ENCODE results near the gene MAEA. TPM values are rescaled to one million over a fixed set of nuclear protein-coding genes. Genes with fewer than 3 reads are reported as not detected.
"Not testable (repeated sequence)": the region's sequence is repeated elsewhere in the genome, so short reads cannot be mapped to it uniquely, and the experiment has no call there.

The MAEA gene
- total RNA-seq, 1 donor from 2014 or later = 24.5 TPM

- Histone ChIP-seq H3K27ac (ENCODE audit: low read depth, low read length) (no peak overlapping the region), H3K4me1 (ENCODE audit: control insufficient read depth in 3 of 3, insufficient read depth in 3 of 3, low read length in 3 of 3) (peaks cover 0 to 6% (median 0%) of the 10 kb centered on the region in 3 donors), H3K9ac (ENCODE audit: low read depth in 1 of 3, low read length in 3 of 3) (no peak overlapping the region), H3K4me3 (ENCODE audit: low read length in 3 of 3) (no peak overlapping the region), H3K36me3 (ENCODE audit: control insufficient read depth in 3 of 3, insufficient read depth in 3 of 3, low read length in 3 of 3) (peaks cover 0 to 2% (median 0%) of the 10 kb centered on the region in 3 donors), H3K27me3 (ENCODE audit: control insufficient read depth in 3 of 3, insufficient read depth in 3 of 3, low read length in 3 of 3) (no peaks in the 10 kb centered on the region), H3K9me3 (ENCODE audit: control insufficient read depth in 3 of 3, low read length in 3 of 3) (no peaks in the 10 kb centered on the region)
Observed at GRCh38 chr4:1279253-1279652, 10.4 kb upstream of the MAEA start.

- Histone ChIP-seq H3K4me3 (ENCODE audit: low read length in 3 of 3) (no peak overlapping the region), H3K9ac (ENCODE audit: low read depth in 1 of 3, low read length in 3 of 3) (no peak overlapping the region), H3K27ac (ENCODE audit: low read depth, low read length) (no peak overlapping the region), H3K9me3 (ENCODE audit: control insufficient read depth in 3 of 3, low read length in 3 of 3) (no peaks in the 10 kb centered on the region), H3K4me1 (ENCODE audit: control insufficient read depth in 3 of 3, insufficient read depth in 3 of 3, low read length in 3 of 3) (peaks cover under 1 to 3% (median 1%) of the 10 kb centered on the region in 3 donors), H3K27me3 (ENCODE audit: control insufficient read depth in 3 of 3, insufficient read depth in 3 of 3, low read length in 3 of 3) (no peaks in the 10 kb centered on the region), H3K36me3 (ENCODE audit: control insufficient read depth in 3 of 3, insufficient read depth in 3 of 3, low read length in 3 of 3) (peaks cover 0 to 2% (median 0%) of the 10 kb centered on the region in 3 donors)
Observed at GRCh38 chr4:1283711-1284110, 6.0 kb upstream of the MAEA start.

DNA sequence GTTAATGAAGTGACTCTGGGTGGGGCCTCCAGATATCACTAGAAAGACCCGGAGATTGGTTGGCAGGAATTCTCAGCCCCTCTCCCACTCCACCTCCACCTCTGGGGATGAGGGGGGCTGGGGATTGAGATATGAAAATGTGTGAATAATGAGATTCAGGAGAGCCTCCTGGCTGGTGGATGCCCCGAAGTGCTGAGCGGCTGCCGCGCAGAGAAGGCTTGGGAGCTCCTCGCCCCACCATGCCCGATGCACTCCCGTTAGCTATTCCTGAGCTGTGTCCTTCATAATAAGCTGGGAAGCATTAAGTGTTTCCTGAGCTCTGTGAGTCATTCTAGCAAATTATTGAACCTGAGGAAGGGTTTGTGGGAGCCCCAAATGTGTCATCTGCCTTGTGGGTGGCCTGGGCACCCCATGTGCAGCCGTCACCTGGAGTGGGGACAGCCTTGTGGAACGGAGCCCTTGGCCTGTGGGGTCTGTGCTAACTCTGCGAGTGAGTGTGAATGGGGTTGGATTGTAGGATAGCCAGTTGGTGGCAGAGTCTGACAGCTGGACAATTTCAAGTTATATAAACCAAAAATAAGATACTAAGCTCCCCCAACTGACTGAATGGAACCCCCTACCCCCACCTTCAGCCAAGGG is 4.4 kb upstream of the MAEA start:
- no peaks in the 10 kb centered on the region for H3K9me3 ChIP-seq (ENCODE audit: control insufficient read depth in 3 of 3, low read length in 3 of 3)
- peaks cover 7 to 10% (median 8%) of the 10 kb centered on the region in 3 donors for H3K4me1 ChIP-seq (ENCODE audit: control insufficient read depth in 3 of 3, insufficient read depth in 3 of 3, low read length in 3 of 3)
- H3K27me3 ChIP-seq (ENCODE audit: control insufficient read depth in 3 of 3, insufficient read depth in 3 of 3, low read length in 3 of 3) = no peaks in the 10 kb centered on the region
- H3K9ac ChIP-seq (ENCODE audit: low read depth in 1 of 3, low read length in 3 of 3) = no peak overlapping the region
- H3K4me3 ChIP-seq (ENCODE audit: low read length in 3 of 3) = no peak overlapping the region
- H3K27ac ChIP-seq (ENCODE audit: low read depth, low read length) = no peak overlapping the region
- no peaks in the 10 kb centered on the region for H3K36me3 ChIP-seq (ENCODE audit: control insufficient read depth in 3 of 3, insufficient read depth in 3 of 3, low read length in 3 of 3)

DNA sequence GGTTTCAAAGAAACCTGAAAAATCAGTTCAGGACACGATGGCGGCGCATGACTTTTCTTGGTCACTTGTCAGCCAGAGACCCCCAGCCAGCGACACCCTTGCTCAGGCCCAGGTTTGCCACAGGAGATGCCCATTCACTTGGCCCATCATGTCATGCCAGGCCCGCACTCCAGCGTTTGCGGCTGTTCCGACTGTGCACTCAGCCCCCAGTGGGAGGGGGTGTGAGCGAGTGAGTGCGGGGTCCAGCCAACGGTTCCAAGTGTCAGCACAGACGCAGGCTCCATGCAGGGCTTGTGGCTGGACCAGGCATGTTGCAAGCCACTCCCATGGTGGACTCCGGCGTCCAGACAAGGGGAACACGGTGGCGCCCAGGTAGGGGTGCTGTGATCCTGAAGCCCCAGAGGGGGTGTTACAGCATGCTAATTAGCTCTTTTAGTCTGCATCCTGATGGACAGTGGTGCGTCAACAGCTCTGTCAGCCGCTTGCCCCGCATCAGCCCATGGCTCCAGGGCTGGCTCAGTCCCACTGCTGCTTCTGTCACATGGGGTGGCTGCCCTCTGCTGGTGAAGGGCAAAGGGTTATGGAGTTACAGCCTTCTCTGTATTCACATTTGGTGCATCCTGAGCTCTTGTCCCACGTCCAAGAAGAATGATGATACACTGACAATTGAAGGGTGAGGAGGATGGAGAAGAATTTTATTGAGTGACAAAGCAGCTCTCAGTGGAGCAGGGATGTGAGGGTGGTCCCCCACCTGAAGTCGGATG is 3.7 kb upstream of the MAEA start:
- peaks cover 13 to 17% (median 14%) of the 10 kb centered on the region in 3 donors for H3K4me1 ChIP-seq (ENCODE audit: control insufficient read depth in 3 of 3, insufficient read depth in 3 of 3, low read length in 3 of 3)
- no peaks in the 10 kb centered on the region for H3K27me3 ChIP-seq (ENCODE audit: control insufficient read depth in 3 of 3, insufficient read depth in 3 of 3, low read length in 3 of 3)
- H3K9ac ChIP-seq (ENCODE audit: low read depth in 1 of 3, low read length in 3 of 3) = no peak overlapping the region
- H3K4me3 ChIP-seq (ENCODE audit: low read length in 3 of 3) = no peak overlapping the region
- H3K9me3 ChIP-seq (ENCODE audit: control insufficient read depth in 3 of 3, low read length in 3 of 3) = no peaks in the 10 kb centered on the region
- no peak overlapping the region for H3K27ac ChIP-seq (ENCODE audit: low read depth, low read length)
- no peaks in the 10 kb centered on the region for H3K36me3 ChIP-seq (ENCODE audit: control insufficient read depth in 3 of 3, insufficient read depth in 3 of 3, low read length in 3 of 3)

- H3K9ac ChIP-seq (ENCODE audit: low read depth in 1 of 3, low read length in 3 of 3) = peak overlapping the region; percentile 65 to 96 (median 72)
- no peaks in the 10 kb centered on the region for H3K27me3 ChIP-seq (ENCODE audit: control insufficient read depth in 3 of 3, insufficient read depth in 3 of 3, low read length in 3 of 3)
- peaks cover 0 to 2% (median 0%) of the 10 kb centered on the region in 3 donors for H3K36me3 ChIP-seq (ENCODE audit: control insufficient read depth in 3 of 3, insufficient read depth in 3 of 3, low read length in 3 of 3)
- H3K9me3 ChIP-seq (ENCODE audit: control insufficient read depth in 3 of 3, low read length in 3 of 3) = no peaks in the 10 kb centered on the region
- peaks cover 32 to 39% (median 33%) of the 10 kb centered on the region in 3 donors for H3K4me1 ChIP-seq (ENCODE audit: control insufficient read depth in 3 of 3, insufficient read depth in 3 of 3, low read length in 3 of 3)
- H3K27ac ChIP-seq (ENCODE audit: low read depth, low read length) = peak overlapping the region; percentile 84
- peak overlapping the region; percentile 76 to 81 (median 76) for H3K4me3 ChIP-seq (ENCODE audit: low read length in 3 of 3)
Observed at GRCh38 chr4:1288786-1289185, 905 bp upstream of the MAEA start.

- Histone ChIP-seq H3K4me1 (ENCODE audit: control insufficient read depth in 3 of 3, insufficient read depth in 3 of 3, low read length in 3 of 3) (peaks cover 39 to 54% (median 44%) of the 10 kb centered on the region in 3 donors), H3K4me3 (ENCODE audit: low read length in 3 of 3) (peak overlapping the region; percentile 76 to 86 (median 78)), H3K36me3 (ENCODE audit: control insufficient read depth in 3 of 3, insufficient read depth in 3 of 3, low read length in 3 of 3) (peaks cover 0 to 2% (median 0%) of the 10 kb centered on the region in 3 donors), H3K9me3 (ENCODE audit: control insufficient read depth in 3 of 3, low read length in 3 of 3) (no peaks in the 10 kb centered on the region), H3K9ac (ENCODE audit: low read depth in 1 of 3, low read length in 3 of 3) (peak overlapping the region; percentile 93 to 96 (median 93)), H3K27ac (ENCODE audit: low read depth, low read length) (peak overlapping the region; percentile 84), H3K27me3 (ENCODE audit: control insufficient read depth in 3 of 3, insufficient read depth in 3 of 3, low read length in 3 of 3) (no peaks in the 10 kb centered on the region)
Observed at GRCh38 chr4:1290165-1290977, 680 bp downstream of the MAEA start.

- H3K27ac ChIP-seq (ENCODE audit: low read depth, low read length) = peak overlapping the region; percentile 84
- no peaks in the 10 kb centered on the region for H3K27me3 ChIP-seq (ENCODE audit: control insufficient read depth in 3 of 3, insufficient read depth in 3 of 3, low read length in 3 of 3)
- H3K4me1 ChIP-seq (ENCODE audit: control insufficient read depth in 3 of 3, insufficient read depth in 3 of 3, low read length in 3 of 3) = peaks cover 39 to 54% (median 44%) of the 10 kb centered on the region in 3 donors
- peak overlapping the region; percentile 93 to 96 (median 93) for H3K9ac ChIP-seq (ENCODE audit: low read depth in 1 of 3, low read length in 3 of 3)
- no peaks in the 10 kb centered on the region for H3K9me3 ChIP-seq (ENCODE audit: control insufficient read depth in 3 of 3, low read length in 3 of 3)
- peaks cover 0 to 2% (median 0%) of the 10 kb centered on the region in 3 donors for H3K36me3 ChIP-seq (ENCODE audit: control insufficient read depth in 3 of 3, insufficient read depth in 3 of 3, low read length in 3 of 3)
- peak overlapping the region; percentile 76 to 86 (median 78) for H3K4me3 ChIP-seq (ENCODE audit: low read length in 3 of 3)
Observed at GRCh38 chr4:1291091-1291490, 1.4 kb downstream of the MAEA start.

GRCh38 chr4:1291996-1292702 is 2.5 kb downstream of the MAEA start:
- H3K36me3 ChIP-seq (ENCODE audit: control insufficient read depth in 3 of 3, insufficient read depth in 3 of 3, low read length in 3 of 3) = peaks cover 0 to 9% (median 8%) of the 10 kb centered on the region in 3 donors
- peak overlapping the region in 2 of 3 donors; percentile 17 to 45 for H3K9ac ChIP-seq (ENCODE audit: low read depth in 1 of 3, low read length in 3 of 3)
- no peak overlapping the region for H3K27ac ChIP-seq (ENCODE audit: low read depth, low read length)
- peaks cover 39 to 57% (median 44%) of the 10 kb centered on the region in 3 donors for H3K4me1 ChIP-seq (ENCODE audit: control insufficient read depth in 3 of 3, insufficient read depth in 3 of 3, low read length in 3 of 3)
- H3K27me3 ChIP-seq (ENCODE audit: control insufficient read depth in 3 of 3, insufficient read depth in 3 of 3, low read length in 3 of 3) = no peaks in the 10 kb centered on the region
- H3K9me3 ChIP-seq (ENCODE audit: control insufficient read depth in 3 of 3, low read length in 3 of 3) = no peaks in the 10 kb centered on the region
- peak overlapping the region in 1 of 3 donors; percentile 22 for H3K4me3 ChIP-seq (ENCODE audit: low read length in 3 of 3)

DNA sequence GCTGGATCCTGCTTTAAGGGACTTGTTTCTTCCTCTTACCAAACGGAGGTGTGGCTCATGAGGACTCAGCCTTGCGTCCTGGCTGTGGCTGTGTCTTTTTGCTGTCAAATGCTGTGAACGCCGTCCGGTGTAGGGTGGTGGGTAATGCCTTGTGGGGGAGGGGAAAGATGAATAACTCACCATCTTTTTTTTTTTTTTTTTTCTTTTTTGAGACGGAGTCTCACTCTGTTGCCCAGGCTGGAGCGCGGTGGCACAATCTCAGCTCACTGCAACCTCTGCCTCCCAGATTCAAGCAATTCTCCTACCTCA is 3.0 kb downstream of the MAEA start:
- peak overlapping the region in 1 of 3 donors; percentile 17 for H3K9ac ChIP-seq (ENCODE audit: low read depth in 1 of 3, low read length in 3 of 3)
- H3K36me3 ChIP-seq (ENCODE audit: control insufficient read depth in 3 of 3, insufficient read depth in 3 of 3, low read length in 3 of 3) = peaks cover 4 to 13% (median 11%) of the 10 kb centered on the region in 3 donors
- H3K27ac ChIP-seq (ENCODE audit: low read depth, low read length); H3K9me3 ChIP-seq (ENCODE audit: control insufficient read depth in 3 of 3, low read length in 3 of 3); H3K4me3 ChIP-seq (ENCODE audit: low read length in 3 of 3); H3K27me3 ChIP-seq (ENCODE audit: control insufficient read depth in 3 of 3, insufficient read depth in 3 of 3, low read length in 3 of 3): not testable (repeated sequence)
- peaks cover 39 to 57% (median 44%) of the 10 kb centered on the region in 3 donors for H3K4me1 ChIP-seq (ENCODE audit: control insufficient read depth in 3 of 3, insufficient read depth in 3 of 3, low read length in 3 of 3)

Measured in skeletal muscle tissue (tissue), 4 donors.